Neural cell (in vitro differentiated cells): ENCODE measurements around the gene NPLOC4.

Experiments
- CTCF ChIP-seq: fragments of 450-650 bp; IDR thresholded peaks from 2 replicates; pipeline ENCODE4 v1.5.1; 2014; ENCODE audit warnings: antibody characterized with exemption, mild to moderate bottlenecking, moderate library complexity; ENCODE audit not compliant: poor library complexity, severe bottlenecking
- EZH2 ChIP-seq: fragments of 200-600, 300-800 bp; shearing (Covaris generic), sonication (generic); IDR thresholded peaks from 2 replicates; pipeline ENCODE4 v1.6.1; 2014; ENCODE audit warnings: antibody characterized with exemption, low read length, borderline replicate concordance, mild to moderate bottlenecking; ENCODE audit not compliant: insufficient read depth, poor library complexity, severe bottlenecking
- MXI1 ChIP-seq: fragments of 450-650 bp; conservative IDR thresholded peaks from 2 replicates; pipeline ENCODE4 v1.6.1; 2014; ENCODE audit warnings: antibody characterized with exemption, mild to moderate bottlenecking; ENCODE audit not compliant: poor library complexity, severe bottlenecking
- POLR2AphosphoS5 ChIP-seq: IDR thresholded peaks from 2 replicates; pipeline ENCODE4 v1.6.1; 2012
- SMC3 ChIP-seq: fragments of 450-650 bp; conservative IDR thresholded peaks from 2 replicates; pipeline ENCODE4 v1.6.1; 2014; ENCODE audit warnings: antibody characterized with exemption, mild to moderate bottlenecking, moderate library complexity; ENCODE audit not compliant: poor library complexity
- TAF1 ChIP-seq: IDR thresholded peaks from 2 replicates; pipeline ENCODE4 v1.6.1; 2012; ENCODE audit warnings: low read depth
- TF ChIP-seq, protein P1 (sequence below): IDR thresholded peaks from 2 replicates; pipeline ENCODE4 v1.6.1; 2012; ENCODE audit warnings: borderline replicate concordance

DNA sequence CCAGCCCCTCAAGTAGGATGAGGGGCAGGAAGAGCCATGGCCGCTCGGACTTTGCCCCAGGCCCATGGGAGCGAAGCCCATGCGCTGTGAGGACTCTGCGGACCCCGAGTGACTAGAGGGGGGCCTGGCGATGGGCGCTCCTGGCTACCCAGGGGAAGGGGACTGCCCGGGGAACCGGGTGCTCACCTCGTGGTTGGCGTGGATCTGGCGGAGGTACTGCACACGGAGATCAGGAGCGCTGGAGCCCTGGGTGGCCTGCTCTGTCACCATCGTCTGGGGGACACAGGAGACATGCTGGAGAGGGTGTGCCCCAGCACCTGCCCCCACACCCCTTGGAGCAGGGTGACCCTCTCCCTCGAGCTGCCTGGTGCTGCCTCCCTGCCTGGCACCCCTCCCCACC lies 95.8 kb downstream of the NPLOC4 start:
- no peak for TF ChIP-seq CTCF
- TF ChIP-seq, protein P1, sequence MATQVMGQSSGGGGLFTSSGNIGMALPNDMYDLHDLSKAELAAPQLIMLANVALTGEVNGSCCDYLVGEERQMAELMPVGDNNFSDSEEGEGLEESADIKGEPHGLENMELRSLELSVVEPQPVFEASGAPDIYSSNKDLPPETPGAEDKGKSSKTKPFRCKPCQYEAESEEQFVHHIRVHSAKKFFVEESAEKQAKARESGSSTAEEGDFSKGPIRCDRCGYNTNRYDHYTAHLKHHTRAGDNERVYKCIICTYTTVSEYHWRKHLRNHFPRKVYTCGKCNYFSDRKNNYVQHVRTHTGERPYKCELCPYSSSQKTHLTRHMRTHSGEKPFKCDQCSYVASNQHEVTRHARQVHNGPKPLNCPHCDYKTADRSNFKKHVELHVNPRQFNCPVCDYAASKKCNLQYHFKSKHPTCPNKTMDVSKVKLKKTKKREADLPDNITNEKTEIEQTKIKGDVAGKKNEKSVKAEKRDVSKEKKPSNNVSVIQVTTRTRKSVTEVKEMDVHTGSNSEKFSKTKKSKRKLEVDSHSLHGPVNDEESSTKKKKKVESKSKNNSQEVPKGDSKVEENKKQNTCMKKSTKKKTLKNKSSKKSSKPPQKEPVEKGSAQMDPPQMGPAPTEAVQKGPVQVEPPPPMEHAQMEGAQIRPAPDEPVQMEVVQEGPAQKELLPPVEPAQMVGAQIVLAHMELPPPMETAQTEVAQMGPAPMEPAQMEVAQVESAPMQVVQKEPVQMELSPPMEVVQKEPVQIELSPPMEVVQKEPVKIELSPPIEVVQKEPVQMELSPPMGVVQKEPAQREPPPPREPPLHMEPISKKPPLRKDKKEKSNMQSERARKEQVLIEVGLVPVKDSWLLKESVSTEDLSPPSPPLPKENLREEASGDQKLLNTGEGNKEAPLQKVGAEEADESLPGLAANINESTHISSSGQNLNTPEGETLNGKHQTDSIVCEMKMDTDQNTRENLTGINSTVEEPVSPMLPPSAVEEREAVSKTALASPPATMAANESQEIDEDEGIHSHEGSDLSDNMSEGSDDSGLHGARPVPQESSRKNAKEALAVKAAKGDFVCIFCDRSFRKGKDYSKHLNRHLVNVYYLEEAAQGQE, result no peak
- TF ChIP-seq MXI1, result no peak
- no peak for TF ChIP-seq POLR2AphosphoS5
- TF ChIP-seq TAF1, result no peak
- no peak for TF ChIP-seq EZH2
- no peak for TF ChIP-seq SMC3
